HEK293 (cell line): ENCODE results near the gene ATAT1.

Experiments used
- MZF1 ChIP-seq: fragments of 450-650 bp; formaldehyde crosslinking; IDR thresholded peaks from 2 replicates; pipeline ENCODE4 v1.5.1; 2017; ENCODE audit warnings: missing biosample characterization, missing genetic modification characterization, borderline replicate concordance
- YY1 ChIP-seq: fragments of 450-650 bp; formaldehyde crosslinking; IDR thresholded peaks from 2 replicates; pipeline ENCODE4 v1.5.1; 2018; ENCODE audit warnings: missing biosample characterization, missing genetic modification characterization
- ZBTB1 ChIP-seq: fragments of 450-650 bp; formaldehyde crosslinking; IDR thresholded peaks from 2 replicates; pipeline ENCODE4 v1.5.1; 2016; ENCODE audit warnings: missing biosample characterization, missing genetic modification characterization
- ZNF112 ChIP-seq: fragments of 450-650 bp; formaldehyde crosslinking; IDR thresholded peaks from 2 replicates; pipeline ENCODE4 v1.5.0; 2017; ENCODE audit warnings: missing biosample characterization, missing genetic modification characterization
- ZNF23 ChIP-seq: fragments of 450-650 bp; formaldehyde crosslinking; IDR thresholded peaks from 2 replicates; pipeline ENCODE4 v1.5.1; 2016; ENCODE audit warnings: missing biosample characterization, missing genetic modification characterization, borderline replicate concordance
- ZNF341 ChIP-seq: fragments of 450-650 bp; formaldehyde crosslinking; IDR thresholded peaks from 2 replicates; pipeline ENCODE4; 2016; ENCODE audit warnings: low read depth, missing biosample characterization, missing genetic modification characterization
- ZNF585B ChIP-seq: fragments of 450-650 bp; formaldehyde crosslinking; IDR thresholded peaks from 2 replicates; pipeline ENCODE4 v1.5.1; 2016; ENCODE audit warnings: missing biosample characterization, missing genetic modification characterization
- ZNF629 ChIP-seq: fragments of 450-650 bp; formaldehyde crosslinking; IDR thresholded peaks from 2 replicates; pipeline ENCODE4 v1.5.1; 2017; ENCODE audit warnings: missing biosample characterization, missing genetic modification characterization
- TF ChIP-seq, protein P1 (sequence below): fragments of 450-650 bp; formaldehyde crosslinking; IDR thresholded peaks from 2 replicates; pipeline ENCODE4 v1.5.1; 2016; ENCODE audit warnings: missing biosample characterization, missing genetic modification characterization

GRCh38 chr6:30599625-30600324 lies 26.9 kb upstream of the ATAT1 start:
- TF ChIP-seq ZNF23 (tag by site-specific recombination): no peak
- no peak for TF ChIP-seq ZNF585B
- TF ChIP-seq, protein P1, sequence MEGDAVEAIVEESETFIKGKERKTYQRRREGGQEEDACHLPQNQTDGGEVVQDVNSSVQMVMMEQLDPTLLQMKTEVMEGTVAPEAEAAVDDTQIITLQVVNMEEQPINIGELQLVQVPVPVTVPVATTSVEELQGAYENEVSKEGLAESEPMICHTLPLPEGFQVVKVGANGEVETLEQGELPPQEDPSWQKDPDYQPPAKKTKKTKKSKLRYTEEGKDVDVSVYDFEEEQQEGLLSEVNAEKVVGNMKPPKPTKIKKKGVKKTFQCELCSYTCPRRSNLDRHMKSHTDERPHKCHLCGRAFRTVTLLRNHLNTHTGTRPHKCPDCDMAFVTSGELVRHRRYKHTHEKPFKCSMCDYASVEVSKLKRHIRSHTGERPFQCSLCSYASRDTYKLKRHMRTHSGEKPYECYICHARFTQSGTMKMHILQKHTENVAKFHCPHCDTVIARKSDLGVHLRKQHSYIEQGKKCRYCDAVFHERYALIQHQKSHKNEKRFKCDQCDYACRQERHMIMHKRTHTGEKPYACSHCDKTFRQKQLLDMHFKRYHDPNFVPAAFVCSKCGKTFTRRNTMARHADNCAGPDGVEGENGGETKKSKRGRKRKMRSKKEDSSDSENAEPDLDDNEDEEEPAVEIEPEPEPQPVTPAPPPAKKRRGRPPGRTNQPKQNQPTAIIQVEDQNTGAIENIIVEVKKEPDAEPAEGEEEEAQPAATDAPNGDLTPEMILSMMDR (tag by site-specific recombination): no peak
- TF ChIP-seq MZF1 (tag by site-specific recombination): no peak
- no peak for TF ChIP-seq YY1
- TF ChIP-seq ZBTB1: no peak
- TF ChIP-seq ZNF629 (tag by site-specific recombination): no peak
- TF ChIP-seq ZNF341 (tag by site-specific recombination): no peak
- no peak for TF ChIP-seq ZNF112
